Endothelial cell of hepatic sinusoid (primary cell): Measurements from ENCODE around the gene CHGA.

Experiments used
- in situ Hi-C: cut with HindIII; loops from 2 replicates; pipeline ENCODE4 v1.10.0; 2017; ENCODE audit warnings: low sequenced_read_pairs

CHGA gene

GRCh38 chr14:92959761-92960680 is 37.1 kb downstream of the CHGA start:
- in situ Hi-C loops: loop anchor here (5.0 kb wide), 2 partner anchors 82 to 152 kb away; no protein-coding TSS in a partner anchor

GRCh38 chr14:92960706-92961566 is 38.0 kb downstream of the CHGA start:
- in situ Hi-C loops: loop anchor here (5.0 kb wide), 2 partner anchors 81 to 151 kb away; no protein-coding TSS in a partner anchor

- in situ Hi-C loops: loop anchor here (5.0 kb wide), 2 partner anchors 81 to 151 kb away; no protein-coding TSS in a partner anchor
These were observed 38.6 kb downstream of the CHGA start for GRCh38 chr14:92961567-92961855.

GRCh38 chr14:92962031-92962830 is 39.3 kb downstream of the CHGA start:
- in situ Hi-C loops: loop anchor here (5.0 kb wide), 2 partner anchors 80 to 150 kb away; no protein-coding TSS in a partner anchor

GRCh38 chr14:92962831-92963095 is 39.8 kb downstream of the CHGA start:
- in situ Hi-C loops: loop anchor here (5.0 kb wide), 2 partner anchors 80 to 150 kb away; no protein-coding TSS in a partner anchor

- in situ Hi-C loops: loop anchor here (5.0 kb wide), 2 partner anchors 79 to 149 kb away; no protein-coding TSS in a partner anchor
These were observed 40.6 kb downstream of the CHGA start for GRCh38 chr14:92963301-92964123.

GRCh38 chr14:92964124-92965109 is 41.5 kb downstream of the CHGA start:
- in situ Hi-C loops: loop anchor here (5.0 kb wide), 2 partner anchors 78 to 148 kb away; no protein-coding TSS in a partner anchor

GRCh38 chr14:92965281-92965680 is 42.3 kb downstream of the CHGA start:
- in situ Hi-C loops: no loop called here

- in situ Hi-C loops: no loop called here
These were observed 44.5 kb downstream of the CHGA start for GRCh38 chr14:92967346-92967926.

- in situ Hi-C loops: no loop called here
These were observed 45.5 kb downstream of the CHGA start for GRCh38 chr14:92968291-92969020.

GRCh38 chr14:92969430-92969829 is 46.5 kb downstream of the CHGA start:
- in situ Hi-C loops: no loop called here

GRCh38 chr14:92969871-92970270 is 46.9 kb downstream of the CHGA start:
- in situ Hi-C loops: no loop called here

GRCh38 chr14:92970271-92970670 is 47.3 kb downstream of the CHGA start:
- in situ Hi-C loops: no loop called here

GRCh38 chr14:92971601-92972180 is 48.7 kb downstream of the CHGA start:
- in situ Hi-C loops: no loop called here

- in situ Hi-C loops: no loop called here
These were observed 50.4 kb downstream of the CHGA start for GRCh38 chr14:92973261-92973797.

GRCh38 chr14:92973798-92974372 is 50.9 kb downstream of the CHGA start:
- in situ Hi-C loops: no loop called here
